ENCODE results near the gene MYD88. TPM values are rescaled to one million over a fixed set of nuclear protein-coding genes. Genes with fewer than 3 reads are reported as not detected.

Gene MYD88
- total and polyA plus RNA-seq, 4 donors: 15.4 to 60.3 (median 44.1) TPM

DNA sequence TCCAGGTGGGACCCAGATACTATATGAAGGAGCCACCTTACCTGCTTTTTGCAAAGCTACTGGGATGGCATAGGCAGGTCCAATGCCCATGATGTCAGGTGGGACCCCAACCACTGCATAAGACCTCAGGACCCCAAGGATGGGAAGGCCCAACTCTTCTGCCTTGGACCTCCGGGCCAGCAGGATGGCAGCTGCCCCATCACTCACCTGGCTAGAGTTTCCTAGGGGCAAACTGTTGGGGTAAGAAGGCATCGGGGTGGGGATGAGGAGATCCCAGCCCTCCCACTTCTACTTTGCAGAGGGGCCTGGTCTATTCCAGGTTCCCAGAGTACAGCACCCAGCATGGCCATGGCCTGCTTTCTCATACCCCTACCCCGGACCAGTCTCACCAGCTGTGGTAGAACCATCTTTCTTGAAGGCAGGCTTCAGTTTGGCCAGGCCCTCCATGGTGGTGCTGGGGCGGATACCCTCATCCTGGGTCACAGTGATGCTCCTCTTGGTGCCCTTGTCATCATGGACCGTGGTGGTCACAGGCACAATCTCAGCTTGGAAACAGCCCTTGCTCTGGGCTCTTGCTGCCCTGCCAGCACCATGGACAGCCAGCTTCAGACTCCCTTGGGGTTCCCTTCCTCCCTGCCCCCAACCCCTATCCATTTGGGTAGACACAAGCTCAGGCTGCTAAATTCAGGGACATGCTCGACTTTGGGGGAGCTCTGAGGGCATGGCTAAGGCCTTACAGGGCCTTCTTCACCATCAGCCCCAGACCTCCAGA lies 12.2 kb upstream of the MYD88 start:
- no peak overlapping the region for H3K9ac ChIP-seq (ENCODE audit: low read depth in 1 of 2, low read length in 2 of 2)
- H3K27me3 ChIP-seq (ENCODE audit: control insufficient read depth in 4 of 4, insufficient read depth in 4 of 4, low read length in 3 of 4): no peaks in the 10 kb centered on the region
- H3K9me3 ChIP-seq (ENCODE audit: control insufficient read depth in 4 of 4, low read length in 3 of 4): no peaks in the 10 kb centered on the region
- H3K4me1 ChIP-seq (ENCODE audit: control insufficient read depth in 4 of 4, insufficient read depth in 4 of 4, low read length in 3 of 4): peaks cover 12 to 96% (median 77%) of the 10 kb centered on the region in 4 donors
- peak; percentile 33 for DNase-seq (ENCODE audit: low spot score)
- WGBS: 94% methylated on average over 6 of the region's 6 CpGs
- H3K4me3 ChIP-seq (ENCODE audit: low read depth in 1 of 3, low read length in 3 of 3): no peak overlapping the region
- H3K36me3 ChIP-seq (ENCODE audit: control insufficient read depth in 4 of 4, insufficient read depth in 3 of 4, low read depth in 1 of 4, low read length in 3 of 4): peaks cover 28 to 65% (median 59%) of the 10 kb centered on the region in 4 donors
- H3K27ac ChIP-seq (ENCODE audit: low read depth in 1 of 2, low read length in 2 of 2): peak overlapping the region in 1 of 2 donors; percentile 27
- TF ChIP-seq SP1 (IDR thresholded peaks at IDR 0.05) (no peak), EGR1 (IDR thresholded peaks at IDR 0.05; ENCODE audit: low read depth in 2 of 2) (no peak), HNF4G (IDR thresholded peaks at IDR 0.05) (no peak), RAD21 (IDR thresholded peaks at IDR 0.05) (no peak)
- TF ChIP-seq, protein P1, sequence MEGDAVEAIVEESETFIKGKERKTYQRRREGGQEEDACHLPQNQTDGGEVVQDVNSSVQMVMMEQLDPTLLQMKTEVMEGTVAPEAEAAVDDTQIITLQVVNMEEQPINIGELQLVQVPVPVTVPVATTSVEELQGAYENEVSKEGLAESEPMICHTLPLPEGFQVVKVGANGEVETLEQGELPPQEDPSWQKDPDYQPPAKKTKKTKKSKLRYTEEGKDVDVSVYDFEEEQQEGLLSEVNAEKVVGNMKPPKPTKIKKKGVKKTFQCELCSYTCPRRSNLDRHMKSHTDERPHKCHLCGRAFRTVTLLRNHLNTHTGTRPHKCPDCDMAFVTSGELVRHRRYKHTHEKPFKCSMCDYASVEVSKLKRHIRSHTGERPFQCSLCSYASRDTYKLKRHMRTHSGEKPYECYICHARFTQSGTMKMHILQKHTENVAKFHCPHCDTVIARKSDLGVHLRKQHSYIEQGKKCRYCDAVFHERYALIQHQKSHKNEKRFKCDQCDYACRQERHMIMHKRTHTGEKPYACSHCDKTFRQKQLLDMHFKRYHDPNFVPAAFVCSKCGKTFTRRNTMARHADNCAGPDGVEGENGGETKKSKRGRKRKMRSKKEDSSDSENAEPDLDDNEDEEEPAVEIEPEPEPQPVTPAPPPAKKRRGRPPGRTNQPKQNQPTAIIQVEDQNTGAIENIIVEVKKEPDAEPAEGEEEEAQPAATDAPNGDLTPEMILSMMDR (IDR thresholded peaks at IDR 0.05; ENCODE audit: low read depth, low read length, missing input control): no peak
- TF ChIP-seq, protein P2, sequence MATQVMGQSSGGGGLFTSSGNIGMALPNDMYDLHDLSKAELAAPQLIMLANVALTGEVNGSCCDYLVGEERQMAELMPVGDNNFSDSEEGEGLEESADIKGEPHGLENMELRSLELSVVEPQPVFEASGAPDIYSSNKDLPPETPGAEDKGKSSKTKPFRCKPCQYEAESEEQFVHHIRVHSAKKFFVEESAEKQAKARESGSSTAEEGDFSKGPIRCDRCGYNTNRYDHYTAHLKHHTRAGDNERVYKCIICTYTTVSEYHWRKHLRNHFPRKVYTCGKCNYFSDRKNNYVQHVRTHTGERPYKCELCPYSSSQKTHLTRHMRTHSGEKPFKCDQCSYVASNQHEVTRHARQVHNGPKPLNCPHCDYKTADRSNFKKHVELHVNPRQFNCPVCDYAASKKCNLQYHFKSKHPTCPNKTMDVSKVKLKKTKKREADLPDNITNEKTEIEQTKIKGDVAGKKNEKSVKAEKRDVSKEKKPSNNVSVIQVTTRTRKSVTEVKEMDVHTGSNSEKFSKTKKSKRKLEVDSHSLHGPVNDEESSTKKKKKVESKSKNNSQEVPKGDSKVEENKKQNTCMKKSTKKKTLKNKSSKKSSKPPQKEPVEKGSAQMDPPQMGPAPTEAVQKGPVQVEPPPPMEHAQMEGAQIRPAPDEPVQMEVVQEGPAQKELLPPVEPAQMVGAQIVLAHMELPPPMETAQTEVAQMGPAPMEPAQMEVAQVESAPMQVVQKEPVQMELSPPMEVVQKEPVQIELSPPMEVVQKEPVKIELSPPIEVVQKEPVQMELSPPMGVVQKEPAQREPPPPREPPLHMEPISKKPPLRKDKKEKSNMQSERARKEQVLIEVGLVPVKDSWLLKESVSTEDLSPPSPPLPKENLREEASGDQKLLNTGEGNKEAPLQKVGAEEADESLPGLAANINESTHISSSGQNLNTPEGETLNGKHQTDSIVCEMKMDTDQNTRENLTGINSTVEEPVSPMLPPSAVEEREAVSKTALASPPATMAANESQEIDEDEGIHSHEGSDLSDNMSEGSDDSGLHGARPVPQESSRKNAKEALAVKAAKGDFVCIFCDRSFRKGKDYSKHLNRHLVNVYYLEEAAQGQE (IDR thresholded peaks at IDR 0.05): peak; percentile 97
- TF ChIP-seq, protein P3, sequence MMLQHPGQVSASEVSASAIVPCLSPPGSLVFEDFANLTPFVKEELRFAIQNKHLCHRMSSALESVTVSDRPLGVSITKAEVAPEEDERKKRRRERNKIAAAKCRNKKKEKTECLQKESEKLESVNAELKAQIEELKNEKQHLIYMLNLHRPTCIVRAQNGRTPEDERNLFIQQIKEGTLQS (IDR thresholded peaks at IDR 0.05): no peak

DNA sequence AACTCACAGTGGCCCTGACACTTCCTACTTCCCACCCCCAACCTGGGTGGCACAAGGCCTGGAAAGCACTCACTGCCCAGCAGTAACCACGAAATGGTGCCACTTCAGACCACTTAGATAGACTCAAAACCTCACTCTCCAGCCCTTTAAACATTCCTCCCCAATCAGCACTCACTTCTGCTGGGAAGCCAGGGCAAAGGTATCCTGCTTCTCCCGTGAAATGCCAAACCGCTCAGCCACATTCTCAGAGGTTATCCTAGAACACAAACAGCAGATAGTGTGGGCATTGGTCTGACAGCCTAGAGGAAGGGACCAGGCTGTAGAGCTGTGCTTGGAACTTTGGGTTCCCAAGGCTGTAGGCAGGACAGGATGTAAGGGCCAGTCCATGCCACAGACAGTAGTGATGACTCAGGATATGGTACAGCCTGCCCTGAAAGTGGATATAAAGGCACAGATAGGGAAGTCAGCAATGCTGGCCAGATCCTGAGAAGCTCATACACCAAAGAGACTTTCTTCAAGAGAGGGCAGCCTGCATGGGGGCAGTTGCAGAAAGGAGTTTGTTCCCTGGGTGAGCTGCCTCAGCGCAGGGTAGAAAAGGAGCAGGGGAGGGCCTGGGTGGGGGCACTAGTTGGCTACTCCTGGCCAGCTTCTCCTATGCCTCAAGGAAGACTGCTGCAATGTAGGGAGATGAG lies 10.7 kb upstream of the MYD88 start:
- Histone ChIP-seq H3K27ac (ENCODE audit: low read depth in 1 of 2, low read length in 2 of 2) (peak overlapping the region in 1 of 2 donors; percentile 16), H3K4me1 (ENCODE audit: control insufficient read depth in 4 of 4, insufficient read depth in 4 of 4, low read length in 3 of 4) (peaks cover 21 to 96% (median 77%) of the 10 kb centered on the region in 4 donors), H3K9ac (ENCODE audit: low read depth in 1 of 2, low read length in 2 of 2) (no peak overlapping the region), H3K4me3 (ENCODE audit: low read depth in 1 of 3, low read length in 3 of 3) (no peak overlapping the region), H3K36me3 (ENCODE audit: control insufficient read depth in 4 of 4, insufficient read depth in 3 of 4, low read depth in 1 of 4, low read length in 3 of 4) (peaks cover 23 to 63% (median 53%) of the 10 kb centered on the region in 4 donors), H3K9me3 (ENCODE audit: control insufficient read depth in 4 of 4, low read length in 3 of 4) (no peaks in the 10 kb centered on the region), H3K27me3 (ENCODE audit: control insufficient read depth in 4 of 4, insufficient read depth in 4 of 4, low read length in 3 of 4) (no peaks in the 10 kb centered on the region)
- 64% methylated on average over 4 of the region's 4 CpGs for WGBS
- TF ChIP-seq FOXA2 (IDR thresholded peaks at IDR 0.05): no peak
- TF ChIP-seq HNF4A (conservative IDR thresholded peaks at IDR 0.05): peak in 1 of 2 donors; percentile 12
- TF ChIP-seq, protein P4, sequence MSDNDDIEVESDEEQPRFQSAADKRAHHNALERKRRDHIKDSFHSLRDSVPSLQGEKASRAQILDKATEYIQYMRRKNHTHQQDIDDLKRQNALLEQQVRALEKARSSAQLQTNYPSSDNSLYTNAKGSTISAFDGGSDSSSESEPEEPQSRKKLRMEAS (IDR thresholded peaks at IDR 0.05): no peak
- TF ChIP-seq HNF4G (IDR thresholded peaks at IDR 0.05): no peak
- TF ChIP-seq, protein P5, sequence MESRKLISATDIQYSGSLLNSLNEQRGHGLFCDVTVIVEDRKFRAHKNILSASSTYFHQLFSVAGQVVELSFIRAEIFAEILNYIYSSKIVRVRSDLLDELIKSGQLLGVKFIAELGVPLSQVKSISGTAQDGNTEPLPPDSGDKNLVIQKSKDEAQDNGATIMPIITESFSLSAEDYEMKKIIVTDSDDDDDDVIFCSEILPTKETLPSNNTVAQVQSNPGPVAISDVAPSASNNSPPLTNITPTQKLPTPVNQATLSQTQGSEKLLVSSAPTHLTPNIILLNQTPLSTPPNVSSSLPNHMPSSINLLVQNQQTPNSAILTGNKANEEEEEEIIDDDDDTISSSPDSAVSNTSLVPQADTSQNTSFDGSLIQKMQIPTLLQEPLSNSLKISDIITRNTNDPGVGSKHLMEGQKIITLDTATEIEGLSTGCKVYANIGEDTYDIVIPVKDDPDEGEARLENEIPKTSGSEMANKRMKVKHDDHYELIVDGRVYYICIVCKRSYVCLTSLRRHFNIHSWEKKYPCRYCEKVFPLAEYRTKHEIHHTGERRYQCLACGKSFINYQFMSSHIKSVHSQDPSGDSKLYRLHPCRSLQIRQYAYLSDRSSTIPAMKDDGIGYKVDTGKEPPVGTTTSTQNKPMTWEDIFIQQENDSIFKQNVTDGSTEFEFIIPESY (IDR thresholded peaks at IDR 0.05): no peak
- no peak for TF ChIP-seq YY1 (IDR thresholded peaks at IDR 0.05)
- TF ChIP-seq RXRA (IDR thresholded peaks at IDR 0.05): no peak
- TF ChIP-seq GABPA (IDR thresholded peaks at IDR 0.05 in 1 of 2, conservative IDR thresholded peaks at IDR 0.05 in 1 of 2): no peak
- DNase-seq (ENCODE audit: low spot score): peak; percentile 26

Measured in liver (tissue), 9 donors.